GM12878 (cell line): ENCODE data around the gene RAP1GAP. TPM values are rescaled to one million over a fixed set of nuclear protein-coding genes. Genes with fewer than 3 reads are reported as not detected.

Experiments
- ATAC-seq: fragments of 200-7000 bp; cut with Tn5 transposase; 3 replicates; pipeline ENCODE4 v1.9.1; 2020; ENCODE audit warnings: mild to moderate bottlenecking, moderate library complexity
- BruUV-seq: library from RNA; stranded (reverse); fragments of 400-500 nt; replicated peaks from 2 replicates; lab custom pipeline; 2021; lab: Mats Ljungman, UMichigan
- CTCF ChIA-PET: fragments of 300-600 bp; sonication (Branson Sonifier 250); formaldehyde crosslinking; extraction: SDS; loops from one replicate; lab custom pipeline; 2021; ENCODE audit warnings: inconsistent platforms; lab: Yijun Ruan, JAX
- POLR2A ChIA-PET: fragments of 350-600 bp; formaldehyde crosslinking; extraction: SDS; loops from one replicate; lab custom pipeline; 2021; ENCODE audit warnings: inconsistent platforms; lab: Charles Lee
- RAD21 ChIA-PET: fragments of 300-600 bp; sonication (Branson Sonifier 250); formaldehyde crosslinking; loops from one replicate; lab custom pipeline; 2023; ENCODE audit warnings: antibody characterized with exemption; ENCODE audit not compliant: unreplicated experiment; lab: Charles Lee
- SMC1A ChIA-PET: fragments of 300-600 bp; sonication (Branson Sonifier 250); formaldehyde crosslinking; loops from one replicate; lab custom pipeline; 2023; ENCODE audit not compliant: unreplicated experiment, uncharacterized antibody; lab: Charles Lee
- DNase-seq: peaks from one replicate; pipeline ENCODE4 v3.0.0-alpha.2; 2011; ENCODE audit warnings: low read depth, low spot score
- FAIRE-seq: peaks from 3 replicates; lab custom pipeline; 2011; peaks lifted over from hg19 to GRCh38; lab: Jason Lieb, UNC
- H2AFZ ChIP-seq: 2 replicates; pipeline ENCODE4 v1.6.0; 2011; ENCODE audit warnings: low read depth, low read length, control low read depth; ENCODE audit not compliant: control insufficient read depth
- H3K27ac ChIP-seq: 2 replicates; pipeline ENCODE4 v1.5.1; 2011; ENCODE audit warnings: control low read depth; ENCODE audit not compliant: control insufficient read depth, insufficient read depth
- H3K27me3 ChIP-seq, 2 experiments: replicated peaks in 1 of 2; 2 replicates each; pipeline versions ENCODE4 v1.6.0 to v1.6.1; 2011; ENCODE audit warnings: low read length in 1 of 2; ENCODE audit not compliant: control insufficient read depth in 2 of 2, insufficient read depth in 2 of 2
- H3K36me3 ChIP-seq, 2 experiments: 2 replicates each; pipeline ENCODE4 v1.5.1; 2011; ENCODE audit warnings: low read length in 1 of 2; ENCODE audit not compliant: control insufficient read depth in 2 of 2, insufficient read depth in 2 of 2
- H3K4me1 ChIP-seq: 2 replicates; pipeline ENCODE4 v1.6.1; 2011; ENCODE audit warnings: mild to moderate bottlenecking, low read length, moderate library complexity, mixed read lengths; ENCODE audit not compliant: control insufficient read depth, insufficient read depth
- H3K4me2 ChIP-seq: 2 replicates; pipeline ENCODE4 v1.6.0; 2011; ENCODE audit warnings: control low read depth; ENCODE audit not compliant: control insufficient read depth, insufficient read depth
- H3K4me3 ChIP-seq: fragments of 200-600 bp; sonication (generic); 2 replicates; pipeline ENCODE4 v1.5.1; 2016
- H3K79me2 ChIP-seq: 2 replicates; pipeline ENCODE4 v1.6.0; 2011; ENCODE audit warnings: low read length; ENCODE audit not compliant: control insufficient read depth, insufficient read depth
- H3K9ac ChIP-seq: 2 replicates; pipeline ENCODE4 v1.8.0; 2011; ENCODE audit warnings: low read length, control low read depth, mixed read lengths; ENCODE audit not compliant: control insufficient read depth, insufficient read depth
- H3K9me3 ChIP-seq: replicated peaks from 3 replicates; pipeline ENCODE4 v1.5.1; 2011; ENCODE audit warnings: mild to moderate bottlenecking, low read length; ENCODE audit not compliant: control insufficient read depth, insufficient read depth
- H4K20me1 ChIP-seq: 2 replicates; pipeline ENCODE4 v1.6.0; 2011; ENCODE audit not compliant: control insufficient read depth, insufficient read depth
- ATF7 ChIP-seq: fragments of 450-650 bp; IDR thresholded peaks from 2 replicates; pipeline ENCODE4 v1.6.1; 2016; ENCODE audit warnings: low read depth, mild to moderate bottlenecking
- EZH2 ChIP-seq: IDR thresholded peaks from 2 replicates; pipeline ENCODE4 v1.6.1; 2012; ENCODE audit warnings: low read depth, mild to moderate bottlenecking, control low read depth, inconsistent platforms, low read length, borderline replicate concordance; ENCODE audit not compliant: control insufficient read depth
- IKZF2 ChIP-seq, 2 experiments: fragments of 450-650 bp; IDR thresholded peaks; 2 replicates each; pipeline ENCODE4 v1.6.1; 2017; ENCODE audit warnings: mild to moderate bottlenecking in 2 of 2, moderate library complexity in 2 of 2
- IRF3 ChIP-seq: fragments of 450-650 bp; IDR thresholded peaks from 2 replicates; pipeline ENCODE4 v1.6.1; 2014; ENCODE audit warnings: mild to moderate bottlenecking
- MEF2A ChIP-seq: IDR thresholded peaks from 2 replicates; pipeline ENCODE4 v1.6.1; 2011; ENCODE audit warnings: low read depth, mild to moderate bottlenecking, low read length, moderate library complexity; ENCODE audit not compliant: insufficient read depth
- NRF1 ChIP-seq: conservative IDR thresholded peaks from 2 replicates; pipeline ENCODE4 v1.6.1; 2011; ENCODE audit warnings: mild to moderate bottlenecking, low read depth, low read length, improper control_type of control experiment
- PAX5 ChIP-seq: IDR thresholded peaks from 2 replicates; pipeline ENCODE4 v1.6.1; 2011; ENCODE audit warnings: low read depth, low read length, borderline replicate concordance
- PML ChIP-seq: IDR thresholded peaks from 2 replicates; pipeline ENCODE4 v1.6.1; 2012; ENCODE audit warnings: low read length, inconsistent platforms
- POLR2AphosphoS5 ChIP-seq: IDR thresholded peaks from 2 replicates; pipeline ENCODE4 v1.6.1; 2011; ENCODE audit warnings: mild to moderate bottlenecking, low read length, inconsistent platforms
- RBBP5 ChIP-seq: fragments of 200-600 bp; sonication (generic); conservative IDR thresholded peaks from 2 replicates; pipeline ENCODE4 v1.6.1; 2016
- RCOR1 ChIP-seq: conservative IDR thresholded peaks from 2 replicates; pipeline ENCODE4 v1.6.1; 2012; ENCODE audit warnings: low read depth, low read length, improper control_type of control experiment
- SMAD1 ChIP-seq: fragments of 450-650 bp; IDR thresholded peaks from 2 replicates; pipeline ENCODE4 v1.6.1; 2018; ENCODE audit warnings: mild to moderate bottlenecking, low read depth; ENCODE audit not compliant: partially characterized antibody
- SREBF1 ChIP-seq: IDR thresholded peaks from 2 replicates; pipeline ENCODE4 v1.6.1; 2012; ENCODE audit warnings: mild to moderate bottlenecking, low read length
- SUPT20H ChIP-seq: IDR thresholded peaks from 2 replicates; pipeline ENCODE4 v1.6.1; 2011; ENCODE audit warnings: low read depth, mild to moderate bottlenecking, low read length, moderate library complexity, borderline replicate concordance; ENCODE audit not compliant: control insufficient read depth
- YBX1 ChIP-seq: fragments of 450-650 bp; IDR thresholded peaks from 2 replicates; pipeline ENCODE4 v1.6.1; 2016; ENCODE audit warnings: antibody characterized with exemption
- ZBTB11 ChIP-seq: fragments of 450-650 bp; formaldehyde crosslinking; IDR thresholded peaks from 2 replicates; pipeline ENCODE4 v1.5.0; 2022; ENCODE audit warnings: mild to moderate bottlenecking, missing genetic modification characterization
- ZNF274 ChIP-seq: IDR thresholded peaks from one replicate; pipeline ENCODE4 v1.8.0; 2011; ENCODE audit not compliant: insufficient read length, insufficient read depth
- ZNF622 ChIP-seq: fragments of 450-650 bp; IDR thresholded peaks from 2 replicates; pipeline ENCODE4 v1.6.1; 2017; ENCODE audit warnings: mild to moderate bottlenecking, inconsistent platforms
- WGBS: methylation state at CpG from one replicate; pipeline ENCODE4 v1.1.6; 2016; ENCODE audit warnings: low lambda C conversion rate; ENCODE audit not compliant: insufficient replicate concordance, insufficient coverage; ENCODE audit errors: missing lambda C conversion rate; 5-methylcytosine and 5-hydroxymethylcytosine counted together
- in situ Hi-C: fragments of 300-500 bp; cut with MboI; formaldehyde crosslinking; loops from 9 replicates; pipeline ENCODE4 v1.14.3; 2018; ENCODE audit warnings: mixed read lengths
- intact Hi-C: fragments of 100-400 bp; cut with micrococcal nuclease; formaldehyde crosslinking; loops from one replicate; pipeline ENCODE4 v1.14.2; 2022; ENCODE audit not compliant: unreplicated experiment
- polyA plus RNA-seq, 11 experiments: library from polyadenylated mRNA; depleted of rRNA in 4 of 11; unstranded in 6 of 11; stranded (reverse) in 5 of 11; fragments of >200 nt; fragmentation: Nextera tagmentation in 4 of 11; fragmentation: Illumina TruSeq in 1 of 11; extraction: Ambion mirVana in 4 of 11; extraction: Trizol in 1 of 11; gene quantifications; 1 replicate in 1 of 11; 2 replicates in 10 of 11; pipeline versions ENCODE4 v1.2.1 to v1.2.3, GENCODE V29; 2011 to 2016; ENCODE audit warnings: inconsistent platforms in 2 of 11, missing spikeins in 2 of 11, low read depth in 1 of 11
- total RNA-seq, 4 experiments: library from RNA; depleted of rRNA in 3 of 4; stranded (reverse); fragments of >200 nt in 3 of 4; fragmentation: Illumina TruSeq in 1 of 4; extraction: Trizol in 1 of 4; gene quantifications; 2 replicates each; pipeline versions ENCODE4 v1.2.1 to v1.2.3, GENCODE V29; 2013 to 2021

Gene RAP1GAP
- total and polyA plus RNA-seq, 10 of the 15 experiments (the other 5 are each of a cell fraction or from before 2014, with no cell fraction given), result 0.04 to 0.96 (median 0.09) TPM; not detected in 3

- 47% methylated on average over 11 of the region's 11 CpGs for WGBS
- intact Hi-C loops, result no loop called here
- no peak for ATAC-seq
- Histone ChIP-seq H3K9me3 (no peaks in the 10 kb centered on the region), H3K79me2 (no peaks in the 10 kb centered on the region), H3K4me3 (no peak overlapping the region), H3K27ac (no peak overlapping the region), H3K4me1 (no peaks in the 10 kb centered on the region), H3K27me3 (no peaks in the 10 kb centered on the region; a peak in 1 of 4 replicates), H3K36me3 (no peaks in the 10 kb centered on the region), H3K4me2 (no peak overlapping the region), H4K20me1 (no peaks in the 10 kb centered on the region), H3K9ac (no peak overlapping the region)
- ChIA-PET RAD21 (interaction anchor here (0.9 kb wide), 1 partner anchor 38 kb away, joined by 3 read pairs; the partner anchor contains the start of gene ALPL), POLR2A (no interaction called here), SMC1A (no interaction called here)
- no peak for FAIRE-seq
- in situ Hi-C loops, result no loop called here
- no TSS peak for BruUV-seq
- TF ChIP-seq ZNF274 (no peak), RBBP5 (no peak), NRF1 (no peak), PML (no peak), ZNF622 (no peak), PAX5 (no peak), IKZF2 (IDR thresholded peaks at IDR 0.05) (no peak), SREBF1 (no peak), EZH2 (no peak), POLR2AphosphoS5 (no peak), ZBTB11 (CRISPR knock-in tag) (no peak), RCOR1 (no peak), IRF3 (no peak), ATF7 (no peak), SUPT20H (no peak), YBX1 (no peak), MEF2A (no peak), SMAD1 (no peak)
- TF ChIP-seq, all 136 proteins: peak for 0
- no peak overlapping the region for H2AFZ ChIP-seq
- no peak for DNase-seq
- CTCF ChIA-PET, result interaction anchor here (0.9 to 1.0 kb wide), 2 partner anchors 9 to 110 kb away, joined by 4 read pairs; no protein-coding TSS in a partner anchor
These were observed 121.3 kb downstream of the RAP1GAP start for GRCh38 chr1:21547876-21548275.
